HUES6 (cell line): ENCODE data around the gene SUSD5.
"Not testable (repeated sequence)": the region's sequence is repeated elsewhere in the genome, so short reads cannot be mapped to it uniquely, and the experiment has no call there.

Experiments used
- H3K27ac ChIP-seq: 2 replicates; pipeline ENCODE4 v1.7.0; 2013; ENCODE audit warnings: low read depth, mild to moderate bottlenecking, low read length, inconsistent platforms
- H3K27me3 ChIP-seq: 2 replicates; pipeline ENCODE4 v1.6.1; 2013; ENCODE audit warnings: low read length; ENCODE audit not compliant: control insufficient read depth, insufficient read depth
- H3K36me3 ChIP-seq: 2 replicates; pipeline ENCODE4 v1.6.1; 2013; ENCODE audit warnings: low read length; ENCODE audit not compliant: control insufficient read depth, insufficient read depth
- H3K4me1 ChIP-seq: 2 replicates; pipeline ENCODE4 v1.6.1; 2013; ENCODE audit warnings: low read length; ENCODE audit not compliant: control insufficient read depth, insufficient read depth
- H3K4me3 ChIP-seq: 2 replicates; pipeline ENCODE4 v1.5.1; 2013; ENCODE audit warnings: low read depth, low read length
- H3K9ac ChIP-seq: one replicate; pipeline ENCODE4 v1.6.1; 2013; ENCODE audit warnings: mild to moderate bottlenecking, low read length
- H3K9me3 ChIP-seq: 2 replicates; pipeline ENCODE4 v1.6.1; 2013; ENCODE audit warnings: low read depth, low read length; ENCODE audit not compliant: control insufficient read depth, insufficient read depth

SUSD5 gene

GRCh38 chr3:33152363-33153360 is 65.9 kb downstream of the SUSD5 start:
- peaks cover 3% of the 10 kb centered on the region; the same call in 1 of the 2 replicates for H3K4me1 ChIP-seq
- H3K36me3 ChIP-seq, result no peaks in the 10 kb centered on the region
- no peaks in the 10 kb centered on the region for H3K27me3 ChIP-seq
- no peaks in the 10 kb centered on the region for H3K9me3 ChIP-seq
- H3K4me3 ChIP-seq, result no peak overlapping the region
- no peak overlapping the region for H3K27ac ChIP-seq
- no peak overlapping the region for H3K9ac ChIP-seq

- Histone ChIP-seq H3K27ac (no peak overlapping the region), H3K4me3 (no peak overlapping the region), H3K36me3 (peaks cover 6% of the 10 kb centered on the region; the same call in 1 of the 2 replicates), H3K4me1 (no peaks in the 10 kb centered on the region), H3K9me3 (no peaks in the 10 kb centered on the region), H3K9ac (no peak overlapping the region), H3K27me3 (no peaks in the 10 kb centered on the region)
Measured at GRCh38 chr3:33149342-33149741, 69.3 kb downstream of the SUSD5 start.

- peaks cover 20% of the 10 kb centered on the region for H3K36me3 ChIP-seq
- H3K27me3 ChIP-seq, result no peaks in the 10 kb centered on the region
- H3K4me3 ChIP-seq, result no peak overlapping the region
- H3K4me1 ChIP-seq, result no peaks in the 10 kb centered on the region
- H3K9ac ChIP-seq, result no peak overlapping the region
- H3K27ac ChIP-seq, result no peak overlapping the region
- no peaks in the 10 kb centered on the region for H3K9me3 ChIP-seq
Measured at GRCh38 chr3:33146791-33147445, 71.7 kb downstream of the SUSD5 start.

- H3K9me3 ChIP-seq, result no peaks in the 10 kb centered on the region
- no peak overlapping the region for H3K4me3 ChIP-seq
- H3K36me3 ChIP-seq, result peaks cover 28% of the 10 kb centered on the region
- no peak overlapping the region for H3K9ac ChIP-seq
- no peaks in the 10 kb centered on the region for H3K4me1 ChIP-seq
- H3K27ac ChIP-seq, result no peak overlapping the region
- no peaks in the 10 kb centered on the region for H3K27me3 ChIP-seq
Measured at GRCh38 chr3:33145901-33146580, 72.6 kb downstream of the SUSD5 start.

- no peak overlapping the region for H3K27ac ChIP-seq
- H3K27me3 ChIP-seq, result no peaks in the 10 kb centered on the region
Measured at GRCh38 chr3:33145221-33145900, 73.2 kb downstream of the SUSD5 start.

GRCh38 chr3:33144433-33144832 is 74.2 kb downstream of the SUSD5 start:
- H3K36me3 ChIP-seq, result peaks cover 33% of the 10 kb centered on the region
- H3K27me3 ChIP-seq, result no peaks in the 10 kb centered on the region
- no peak overlapping the region for H3K9ac ChIP-seq
- no peak overlapping the region for H3K4me3 ChIP-seq
- no peaks in the 10 kb centered on the region for H3K9me3 ChIP-seq
- no peak overlapping the region for H3K27ac ChIP-seq
- no peaks in the 10 kb centered on the region; the same call in 1 of the 2 replicates for H3K4me1 ChIP-seq

More at GRCh38 chr3:33145221-33145900, 73.2 kb downstream of the SUSD5 start:
- Histone ChIP-seq H3K36me3 (peaks cover 28% of the 10 kb centered on the region), H3K9me3 (no peaks in the 10 kb centered on the region), H3K4me3 (no peak overlapping the region), H3K4me1 (no peaks in the 10 kb centered on the region; the same call in 1 of the 2 replicates), H3K9ac (no peak overlapping the region)

GRCh38 chr3:33141006-33141405 is 77.6 kb downstream of the SUSD5 start:
- Histone ChIP-seq H3K4me3 (no peak overlapping the region), H3K27ac (no peak overlapping the region), H3K9ac (no peak overlapping the region), H3K27me3 (no peaks in the 10 kb centered on the region), H3K9me3 (no peaks in the 10 kb centered on the region), H3K36me3 (peaks cover 42% of the 10 kb centered on the region), H3K4me1 (no peaks in the 10 kb centered on the region; the same call in 1 of the 2 replicates)

- peaks cover 47% of the 10 kb centered on the region for H3K36me3 ChIP-seq
- no peaks in the 10 kb centered on the region for H3K27me3 ChIP-seq
- no peak overlapping the region for H3K4me3 ChIP-seq
- H3K9me3 ChIP-seq, result no peaks in the 10 kb centered on the region
- no peak overlapping the region for H3K27ac ChIP-seq
- no peaks in the 10 kb centered on the region; the same call in 1 of the 2 replicates for H3K4me1 ChIP-seq
- no peak overlapping the region for H3K9ac ChIP-seq
Measured at GRCh38 chr3:33139996-33140395, 78.6 kb downstream of the SUSD5 start.

- not testable (repeated sequence) for H3K4me3 ChIP-seq, H3K27ac ChIP-seq, H3K9ac ChIP-seq, H3K9me3 ChIP-seq, H3K27me3 ChIP-seq, H3K4me1 ChIP-seq
- H3K36me3 ChIP-seq, result peaks cover 55% of the 10 kb centered on the region
Measured at GRCh38 chr3:33139006-33139623, 79.5 kb downstream of the SUSD5 start.

GRCh38 chr3:33137691-33138090 is 80.9 kb downstream of the SUSD5 start:
- peaks cover 57% of the 10 kb centered on the region for H3K36me3 ChIP-seq
- H3K9me3 ChIP-seq, result no peaks in the 10 kb centered on the region
- no peak overlapping the region for H3K4me3 ChIP-seq
- no peak overlapping the region for H3K9ac ChIP-seq
- H3K27ac ChIP-seq, result no peak overlapping the region
- H3K27me3 ChIP-seq, result no peaks in the 10 kb centered on the region
- H3K4me1 ChIP-seq, result no peaks in the 10 kb centered on the region; the same call in 1 of the 2 replicates
